ENCODE data around the gene DLGAP3.

The DLGAP3 gene

GRCh38 chr1:34866762-34867109 is 62.7 kb downstream of the DLGAP3 start:
- DNase-seq (ENCODE audit: low read depth): no peak

- DNase-seq (ENCODE audit: low read depth): no peak
These were observed 63.3 kb downstream of the DLGAP3 start for GRCh38 chr1:34865981-34866761.

DNA sequence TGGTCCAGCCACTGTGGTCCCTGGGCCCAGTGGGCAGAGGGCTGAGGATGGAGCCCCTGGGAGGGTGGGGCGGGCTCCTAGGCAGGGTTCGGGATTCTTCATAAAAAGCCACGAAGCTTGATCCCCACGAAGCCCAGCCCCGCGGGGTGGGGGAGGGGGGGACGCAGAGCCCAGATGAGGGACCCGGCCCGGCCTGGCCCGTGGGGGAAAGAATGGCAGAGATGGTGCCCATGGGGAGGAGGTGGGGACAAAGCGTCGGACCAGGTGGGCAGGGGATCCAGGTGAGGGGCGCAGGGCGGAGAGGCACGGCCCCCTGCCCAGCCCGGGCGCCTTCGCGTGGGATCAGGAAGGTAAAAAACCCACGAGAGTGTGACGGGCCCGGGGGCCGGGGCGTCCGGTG is 63.9 kb downstream of the DLGAP3 start:
- no peak for DNase-seq (ENCODE audit: low read depth)

DNA sequence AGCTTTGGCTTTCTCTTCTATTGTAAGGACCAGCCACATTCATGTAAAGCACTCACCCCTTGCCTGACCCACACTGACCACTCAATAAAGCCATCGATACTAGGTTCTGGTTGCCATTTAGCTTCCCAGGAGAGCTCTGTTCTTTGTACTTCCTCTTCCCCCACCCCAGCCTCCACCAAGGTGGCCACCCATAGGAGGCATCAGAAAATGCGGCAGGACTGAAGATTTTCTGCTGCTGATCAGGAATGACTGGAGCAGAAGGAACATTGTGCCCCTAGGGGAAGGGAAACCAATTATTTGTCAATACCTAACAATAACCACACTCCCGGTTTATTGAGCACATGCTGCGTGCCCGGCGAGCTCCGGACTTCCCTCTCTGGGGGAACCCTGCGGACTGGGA is 64.7 kb downstream of the DLGAP3 start:
- DNase-seq (ENCODE audit: low read depth): no peak

GRCh38 chr1:34863501-34863900 is 65.9 kb downstream of the DLGAP3 start:
- DNase-seq (ENCODE audit: low read depth): no peak

DNA sequence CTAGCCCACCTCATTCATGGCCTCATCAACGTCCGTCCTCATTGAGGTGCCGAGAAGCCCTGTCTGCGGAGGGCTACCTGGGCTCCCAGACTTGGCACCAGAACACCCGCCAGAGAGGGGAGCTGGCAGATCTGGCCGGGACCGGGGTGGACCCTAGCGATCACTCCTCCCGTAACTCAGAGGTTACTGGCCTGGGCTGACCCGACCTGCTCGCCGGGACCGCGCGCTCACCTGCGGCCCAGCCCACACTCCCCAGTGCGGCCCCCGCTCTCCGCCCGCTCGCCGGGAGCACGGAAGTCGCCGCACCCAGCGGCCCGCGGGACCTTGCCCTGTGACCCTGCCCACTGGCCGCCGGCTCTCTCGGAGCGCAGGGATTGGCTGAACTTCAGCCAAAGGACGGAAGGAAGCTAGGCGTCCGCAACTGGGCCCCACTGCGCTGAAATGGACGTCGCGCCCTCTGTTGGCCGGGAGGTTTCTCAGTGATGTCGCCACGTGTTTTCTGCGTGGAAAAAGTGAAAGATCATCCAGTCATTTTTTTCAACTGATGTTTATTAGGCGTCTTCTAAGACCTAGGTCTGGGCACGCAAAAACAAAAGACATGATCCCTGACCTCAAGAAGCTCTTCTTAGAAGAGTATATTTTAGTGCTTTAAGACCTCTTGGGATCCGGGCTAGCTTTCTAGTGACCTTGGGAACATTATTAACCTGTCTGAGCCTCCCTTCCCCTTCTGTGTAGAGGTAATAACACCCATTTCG is 69.8 kb downstream of the DLGAP3 start, which contains the start of gene SMIM12:
Gene SMIM12 (minus strand): TSS at position 304 of the 755 bp plus-strand sequence. CDS start 3,772 bp downstream, outside the sequence.
- DNase-seq (ENCODE audit: low read depth): peak; percentile 96

- DNase-seq (ENCODE audit: low read depth): no peak
These were observed 70.5 kb downstream of the DLGAP3 start for GRCh38 chr1:34858901-34859445.

GRCh38 chr1:34856697-34857096 is 72.8 kb downstream of the DLGAP3 start:
- DNase-seq (ENCODE audit: low read depth): no peak

- DNase-seq (ENCODE audit: low read depth): peak; percentile 86
These were observed 76.7 kb downstream of the DLGAP3 start for GRCh38 chr1:34852677-34853217.

GRCh38 chr1:34851431-34852105 is 77.9 kb downstream of the DLGAP3 start:
- DNase-seq (ENCODE audit: low read depth): no peak

GRCh38 chr1:34850382-34850781 is 79.1 kb downstream of the DLGAP3 start:
- DNase-seq (ENCODE audit: low read depth): no peak

GRCh38 chr1:34847094-34847493 is 82.4 kb downstream of the DLGAP3 start:
- no peak for DNase-seq (ENCODE audit: low read depth)

DNA sequence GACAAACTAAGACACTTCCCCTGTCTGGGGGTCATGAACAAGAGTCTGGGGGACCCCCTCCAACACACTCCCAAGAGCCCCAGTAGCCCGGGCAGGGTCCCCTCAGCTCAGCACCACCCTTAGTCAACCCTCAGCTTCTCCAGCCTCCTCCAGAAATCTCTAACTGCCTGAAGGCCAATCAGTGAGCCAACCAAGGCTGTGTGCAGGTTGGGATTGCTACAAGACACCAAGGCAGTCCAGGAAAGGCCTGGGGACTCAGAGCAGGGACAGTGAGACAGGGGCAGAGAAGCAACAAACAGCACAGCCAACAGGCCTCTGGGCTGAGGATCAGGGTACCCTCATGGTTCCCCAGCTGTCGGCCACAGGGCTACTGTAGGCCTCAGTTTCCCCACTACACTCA is 83.2 kb downstream of the DLGAP3 start:
- DNase-seq (ENCODE audit: low read depth): no peak

GRCh38 chr1:34845131-34845901 is 84.1 kb downstream of the DLGAP3 start:
- no peak for DNase-seq (ENCODE audit: low read depth)

GRCh38 chr1:34844252-34844634 is 85.2 kb downstream of the DLGAP3 start:
- no peak for DNase-seq (ENCODE audit: low read depth)

DNA sequence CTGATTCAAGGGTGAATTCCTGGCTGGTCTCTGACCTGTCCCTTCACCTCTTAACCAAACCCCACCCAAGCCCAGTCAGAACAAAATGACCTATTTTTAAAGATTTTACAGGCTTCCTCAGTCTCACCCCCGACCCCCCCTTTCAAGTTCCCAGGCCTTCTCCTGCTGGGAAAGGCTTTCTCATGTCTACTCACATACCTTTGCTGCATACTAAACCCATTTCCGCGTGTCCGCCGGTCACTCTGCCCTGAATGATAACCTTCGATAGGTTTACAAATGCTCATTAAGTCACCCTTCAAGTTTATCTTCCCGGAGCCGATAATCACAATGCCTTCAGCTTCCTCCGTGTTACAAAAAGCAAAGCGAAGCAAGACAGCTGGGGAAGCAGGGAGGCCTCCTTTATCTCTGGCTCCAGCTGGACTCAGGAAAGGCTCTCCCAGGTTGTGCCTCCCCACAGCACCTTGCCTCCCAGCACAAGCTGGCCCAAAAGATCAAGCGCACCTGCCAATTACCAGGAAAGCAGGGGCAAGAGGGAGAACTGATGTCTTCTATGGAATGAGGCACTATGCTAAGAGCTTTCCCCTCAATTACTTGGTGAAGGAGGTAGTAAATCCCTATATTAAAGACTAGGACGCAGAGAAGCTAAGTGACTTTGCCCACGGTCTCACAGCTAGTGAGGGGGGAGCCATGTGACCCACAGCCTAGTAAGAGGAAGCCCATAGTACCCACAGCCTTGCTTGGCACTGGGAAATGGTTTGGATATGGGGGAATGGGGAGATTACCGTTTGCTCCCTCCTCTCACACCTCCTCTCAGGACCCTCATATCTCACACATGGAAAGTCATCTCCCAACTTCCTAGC is 85.8 kb downstream of the DLGAP3 start:
- DNase-seq (ENCODE audit: low read depth): no peak

DNA sequence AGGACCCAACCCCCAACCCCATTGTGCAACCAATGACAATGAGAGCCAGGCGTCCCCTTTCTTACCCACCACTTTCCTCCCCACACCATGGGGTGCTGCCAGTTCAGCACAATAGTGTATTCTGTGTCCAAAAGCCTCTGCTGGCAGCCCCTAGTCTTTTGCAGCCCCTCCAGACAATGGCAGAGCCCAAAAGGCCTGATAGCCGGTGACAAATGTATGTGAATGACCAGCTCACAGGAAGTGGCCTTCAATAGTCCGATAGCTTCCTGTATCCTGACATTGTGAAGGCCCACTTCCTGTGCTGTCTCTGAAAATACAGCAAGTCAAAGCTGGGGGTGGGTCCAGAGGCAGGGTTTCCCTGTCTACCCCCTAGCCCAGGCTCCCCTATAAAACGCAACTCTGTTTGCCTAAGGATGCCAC is 86.5 kb downstream of the DLGAP3 start:
- DNase-seq (ENCODE audit: low read depth): no peak

- DNase-seq (ENCODE audit: low read depth): no peak
These were observed 87.4 kb downstream of the DLGAP3 start for GRCh38 chr1:34842073-34842472.

DNA sequence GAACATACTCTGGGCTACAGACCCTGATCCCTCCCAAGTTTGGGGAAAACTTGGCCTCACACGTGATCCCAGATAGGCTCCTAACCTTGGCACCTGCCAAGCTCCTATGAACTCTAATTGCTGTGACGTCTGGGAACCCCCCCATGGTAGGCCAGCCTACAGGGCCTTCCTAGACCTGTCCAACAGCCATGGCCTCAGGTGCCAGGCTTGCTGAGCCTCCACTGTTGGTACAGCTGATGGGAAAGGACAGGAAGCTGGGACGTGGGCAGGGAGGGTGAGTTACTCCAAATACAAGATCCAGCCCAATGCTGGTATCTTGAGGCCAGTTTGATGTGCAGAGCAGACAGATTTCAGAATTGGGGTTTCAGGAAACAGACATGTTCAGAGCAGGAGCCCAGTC is 89.0 kb downstream of the DLGAP3 start:
- no peak for DNase-seq (ENCODE audit: low read depth)

- no peak for DNase-seq (ENCODE audit: low read depth)
These were observed 89.7 kb downstream of the DLGAP3 start for GRCh38 chr1:34839526-34840305.

All from stromal cell of bone marrow (primary cell).